GM21381 (cell line): Measurements from ENCODE around the gene C2CD2.

Experiments used
- ATAC-seq: cut with Tn5 transposase; IDR thresholded peaks from one replicate; pipeline ENCODE4 v1.9.1; 2021; ENCODE audit warnings: mild to moderate bottlenecking, moderate library complexity; ENCODE audit not compliant: unreplicated experiment

C2CD2 gene

DNA sequence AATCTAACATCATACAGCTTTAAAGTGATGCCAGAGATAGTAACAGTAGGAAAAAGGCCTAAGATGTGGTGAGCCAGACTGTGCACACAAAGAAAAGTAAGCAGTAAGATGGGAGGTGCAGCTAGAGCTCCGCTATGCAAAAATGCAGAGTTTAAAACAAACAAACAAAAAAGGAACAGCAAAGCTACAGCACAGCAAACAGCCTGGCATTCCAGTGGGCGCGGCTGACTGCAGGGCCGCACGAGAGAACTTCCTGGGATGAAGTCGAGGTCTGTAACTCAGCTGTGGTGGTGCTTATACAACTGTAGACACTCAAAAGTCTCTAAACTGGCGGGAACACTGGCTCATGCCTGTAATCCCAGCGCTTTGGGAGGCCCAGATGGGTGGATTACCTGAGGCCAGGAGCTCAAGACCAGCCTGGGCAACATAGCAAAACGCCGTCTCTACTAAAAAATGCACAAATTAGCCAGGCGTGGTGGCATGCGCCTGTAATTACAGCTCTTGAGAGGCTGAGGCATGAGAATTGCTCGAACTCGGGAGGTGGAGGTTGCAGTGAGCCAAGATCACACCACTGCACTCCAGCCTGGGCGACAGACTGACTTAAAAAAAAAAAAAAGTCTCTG is 104.7 kb downstream of the C2CD2 start:
- ATAC-seq: no peak

DNA sequence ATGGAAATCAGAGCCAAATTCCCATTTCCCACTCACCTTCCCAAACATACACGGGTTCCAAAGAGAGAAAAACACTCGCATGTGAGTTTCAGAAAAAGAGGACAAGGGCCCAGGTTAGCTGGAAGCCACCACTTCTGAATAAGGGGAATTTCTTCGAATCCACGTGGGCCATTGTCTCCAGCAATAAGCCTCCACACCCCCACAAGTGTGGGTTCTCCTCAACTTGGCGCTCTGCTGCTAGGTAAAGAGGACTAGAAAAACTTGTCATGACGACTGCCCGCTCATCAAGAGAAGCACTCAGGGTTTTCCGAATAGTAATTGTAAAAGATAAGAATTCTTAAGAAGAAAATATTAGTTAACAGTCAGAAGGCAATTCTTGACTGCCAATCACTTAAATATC is 105.3 kb downstream of the C2CD2 start:
- no peak for ATAC-seq

DNA sequence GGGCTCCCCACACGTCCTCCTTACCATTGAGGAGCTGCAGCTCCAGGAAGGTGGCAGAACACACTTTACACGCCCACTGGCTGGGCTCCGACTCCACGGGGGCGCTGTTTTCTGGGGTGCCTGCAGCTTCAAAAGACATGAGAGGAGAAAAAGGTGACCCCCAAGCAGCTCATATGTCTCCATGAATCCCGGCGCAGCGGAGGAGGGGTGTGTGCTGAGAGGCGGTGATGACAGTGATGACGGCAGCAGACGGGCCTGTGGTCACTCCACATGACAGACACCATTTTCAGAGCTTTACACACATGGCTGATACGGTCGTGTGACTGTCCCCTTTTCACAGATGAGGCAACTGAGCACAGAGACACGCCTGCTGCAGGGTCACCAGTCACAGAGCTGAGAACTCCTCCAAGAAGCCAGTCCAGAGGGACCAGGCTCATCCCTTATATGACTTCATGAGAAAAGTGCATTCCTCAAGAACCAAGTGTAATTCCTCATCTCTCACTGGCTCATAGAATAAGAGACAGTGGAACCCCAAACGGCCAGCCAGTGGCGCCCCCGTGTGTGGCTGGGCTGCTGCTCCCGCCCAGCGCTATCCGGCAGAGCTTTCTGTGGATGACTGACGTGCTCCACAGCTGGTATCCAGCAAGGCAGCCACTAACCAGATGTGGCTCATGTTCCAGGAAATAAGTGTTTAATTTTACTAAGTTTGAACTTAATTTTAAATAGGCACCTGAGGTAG is 106.6 kb downstream of the C2CD2 start:
- no peak for ATAC-seq

DNA sequence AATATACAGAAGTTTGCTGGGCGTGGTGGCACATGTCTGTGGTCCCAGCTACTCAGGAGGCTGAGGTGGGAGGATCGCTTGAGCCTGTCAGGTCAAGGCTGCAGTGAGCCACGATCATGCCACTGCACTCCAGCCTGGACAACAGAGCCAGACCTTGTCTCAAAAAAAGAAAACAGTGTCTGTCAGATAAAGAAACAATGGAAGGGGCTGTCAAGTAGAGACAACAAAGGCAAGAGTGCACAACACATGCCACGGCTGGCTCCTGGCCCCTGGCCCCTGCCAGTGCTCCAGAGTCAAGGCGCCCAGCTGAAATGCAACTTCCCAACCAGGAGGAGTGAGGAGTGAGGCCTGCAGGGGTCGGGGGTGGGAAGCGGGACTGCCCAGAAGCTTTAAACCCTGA is 107.3 kb downstream of the C2CD2 start:
- no peak for ATAC-seq

- no peak for ATAC-seq
These were observed 107.8 kb downstream of the C2CD2 start for GRCh38 chr21:41846033-41846317.

DNA sequence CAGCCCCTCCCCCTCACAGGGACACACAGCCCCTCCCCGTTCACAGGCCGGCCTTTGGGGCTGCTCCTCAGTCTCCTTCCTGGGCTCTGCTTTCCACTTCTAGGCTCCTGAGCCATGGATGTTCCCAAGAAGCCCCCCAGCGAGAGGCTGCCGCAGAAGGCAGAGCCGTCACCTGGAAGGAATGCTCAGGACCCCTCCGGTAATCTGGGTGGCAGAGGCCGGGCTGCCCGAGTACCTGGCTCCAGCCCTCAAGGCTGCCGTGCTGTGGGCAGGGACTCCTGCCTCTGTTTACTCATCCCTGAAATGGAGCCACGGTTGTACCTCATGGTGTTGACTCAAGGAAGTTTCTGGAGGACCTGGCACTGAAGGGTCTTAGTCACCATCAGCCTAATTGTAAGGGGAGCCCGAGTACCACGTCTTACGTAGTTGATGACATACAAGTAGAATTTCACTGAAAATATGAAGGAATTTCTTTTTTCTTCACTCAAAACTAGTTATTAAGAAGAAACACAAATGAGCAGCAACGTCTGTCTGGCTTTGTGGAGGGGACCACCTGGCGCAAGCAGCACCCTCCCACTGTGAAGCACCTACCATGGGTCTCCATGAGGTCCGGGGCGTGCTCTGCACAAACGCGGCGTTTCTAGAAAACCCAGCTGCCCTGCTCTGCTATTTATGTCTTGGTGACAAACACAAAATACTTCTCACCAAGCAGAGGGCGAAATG is 108.3 kb downstream of the C2CD2 start:
- ATAC-seq: no peak

GRCh38 chr21:41843584-41843983 is 110.2 kb downstream of the C2CD2 start:
- ATAC-seq: no peak

DNA sequence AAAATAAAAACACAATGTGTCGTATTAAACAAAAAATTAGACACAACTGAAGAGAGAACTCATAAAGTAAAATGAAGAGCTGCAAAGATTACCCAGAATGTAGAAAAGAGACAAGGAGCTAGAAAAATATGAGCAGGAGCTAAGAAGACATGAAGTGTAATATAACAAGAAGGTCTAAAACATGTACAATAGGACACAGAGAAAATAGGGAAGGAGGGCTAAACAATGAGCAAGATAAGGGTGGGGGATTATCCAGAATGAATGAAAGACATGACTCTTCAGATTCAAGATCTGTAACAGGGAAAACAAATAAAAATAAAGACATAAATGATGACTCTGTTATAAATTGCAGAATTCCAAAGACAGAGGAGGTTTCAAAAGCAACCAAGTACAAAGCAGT is 112.9 kb downstream of the C2CD2 start:
- ATAC-seq: no peak

DNA sequence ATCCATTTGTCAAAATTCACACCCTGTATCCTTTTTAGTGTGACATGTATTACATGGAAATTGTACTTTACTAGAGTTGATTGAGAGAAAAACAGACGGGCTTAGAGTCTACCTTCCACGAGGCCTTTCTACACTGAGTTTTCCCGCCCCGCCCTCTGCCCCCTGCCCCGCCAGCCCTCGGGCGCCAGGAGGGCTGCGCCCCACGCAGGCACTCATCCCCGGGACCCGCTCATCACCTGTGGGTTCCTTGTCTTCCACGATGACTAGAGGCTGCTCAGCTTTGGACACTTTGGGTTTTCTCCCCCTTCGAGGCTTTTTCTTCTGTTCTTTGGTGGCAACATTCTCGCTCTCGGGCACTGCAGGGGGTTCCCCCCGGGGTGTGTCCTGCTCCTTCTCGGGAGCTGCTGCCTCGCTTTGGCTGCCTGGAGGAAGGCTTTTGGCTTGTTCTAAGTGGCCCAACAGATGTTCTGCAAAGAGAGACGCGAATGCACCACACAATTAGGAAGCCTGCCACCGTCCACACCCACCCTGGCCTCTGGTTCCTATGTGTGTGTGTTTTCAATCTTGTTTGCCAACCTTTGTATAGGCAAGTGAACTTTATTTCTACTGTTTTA is 114.3 kb downstream of the C2CD2 start:
- no peak for ATAC-seq

DNA sequence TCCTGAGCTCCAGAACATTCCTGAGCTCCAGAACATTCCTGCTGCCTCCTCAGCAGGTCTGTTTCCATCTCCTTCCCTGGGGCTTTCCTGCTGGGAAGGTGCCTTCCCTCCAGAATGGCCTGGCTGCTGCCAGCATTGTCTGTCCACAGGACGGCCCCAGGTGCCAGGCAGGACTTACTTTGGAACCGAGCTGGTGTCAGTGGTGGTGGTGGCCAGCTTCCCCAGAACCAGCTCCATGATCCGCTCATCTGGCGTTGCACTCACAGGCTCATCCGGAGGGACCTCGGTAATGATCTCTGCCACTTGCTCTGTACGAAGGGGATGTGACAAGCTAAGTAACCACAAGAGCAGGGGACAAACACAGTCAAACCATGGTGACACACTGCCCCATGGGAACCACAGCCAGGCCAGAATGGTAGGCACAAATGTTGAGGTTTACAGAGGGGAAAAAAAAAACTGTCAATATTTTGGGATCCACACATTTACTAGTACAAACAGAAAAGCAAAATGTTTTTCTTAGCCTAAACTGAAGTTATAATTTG is 116.0 kb downstream of the C2CD2 start:
- ATAC-seq: no peak

- ATAC-seq: no peak
These were observed 117.4 kb downstream of the C2CD2 start for GRCh38 chr21:41836166-41837015.

DNA sequence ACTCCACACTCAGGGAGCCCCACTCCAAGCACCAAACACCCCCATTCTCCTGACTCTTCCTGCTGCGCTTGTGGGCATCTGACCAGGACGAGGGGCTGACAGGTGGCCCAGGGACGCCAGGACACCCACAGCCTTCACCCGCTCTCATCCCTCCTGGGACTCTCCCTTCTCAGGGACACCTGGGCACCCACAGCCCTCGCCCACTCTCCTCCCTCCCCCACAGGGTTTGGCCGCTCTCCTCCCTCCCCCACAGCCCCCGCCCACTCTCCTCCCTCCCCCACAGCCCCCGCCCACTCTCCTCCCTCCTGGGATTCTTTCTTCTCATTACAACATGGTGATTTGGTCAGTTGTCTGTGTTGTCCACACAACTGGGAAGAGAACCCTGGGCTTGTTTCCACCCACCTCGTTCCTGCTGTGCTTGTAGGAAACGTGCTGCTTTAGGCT is 118.1 kb downstream of the C2CD2 start:
- ATAC-seq: peak; percentile 62
